Measurements from ENCODE around the gene SLC9A2. TPM values are rescaled to one million over a fixed set of nuclear protein-coding genes. Genes with fewer than 3 reads are reported as not detected.
A peak's percentile ranks its signal among the peaks of the same experiment; 100 is the strongest.

SLC9A2 gene
- total RNA-seq, 1 donor from 2014 or later: not detected

DNA sequence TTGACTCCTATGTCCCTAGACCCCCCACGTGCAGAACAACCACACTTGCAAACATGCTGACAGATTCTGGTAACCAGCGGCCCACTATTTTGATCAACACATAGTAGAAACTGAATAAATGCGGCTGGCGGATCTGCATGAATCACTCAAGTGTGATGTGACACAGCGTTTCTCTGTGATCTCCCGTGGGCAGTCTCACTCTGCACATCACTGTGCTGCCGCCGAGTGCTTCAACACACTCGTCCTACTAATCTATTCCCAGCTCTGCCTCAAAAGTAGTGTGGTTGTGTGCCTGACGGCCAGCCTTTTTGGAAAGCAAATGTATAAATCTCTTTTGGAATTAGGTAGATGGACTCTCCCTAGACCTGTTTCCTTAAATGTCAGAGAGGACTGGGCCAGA, 105.2 kb downstream of the SLC9A2 start:
- DNase-seq (ENCODE audit: low read depth in 2 of 2): no peak

DNA sequence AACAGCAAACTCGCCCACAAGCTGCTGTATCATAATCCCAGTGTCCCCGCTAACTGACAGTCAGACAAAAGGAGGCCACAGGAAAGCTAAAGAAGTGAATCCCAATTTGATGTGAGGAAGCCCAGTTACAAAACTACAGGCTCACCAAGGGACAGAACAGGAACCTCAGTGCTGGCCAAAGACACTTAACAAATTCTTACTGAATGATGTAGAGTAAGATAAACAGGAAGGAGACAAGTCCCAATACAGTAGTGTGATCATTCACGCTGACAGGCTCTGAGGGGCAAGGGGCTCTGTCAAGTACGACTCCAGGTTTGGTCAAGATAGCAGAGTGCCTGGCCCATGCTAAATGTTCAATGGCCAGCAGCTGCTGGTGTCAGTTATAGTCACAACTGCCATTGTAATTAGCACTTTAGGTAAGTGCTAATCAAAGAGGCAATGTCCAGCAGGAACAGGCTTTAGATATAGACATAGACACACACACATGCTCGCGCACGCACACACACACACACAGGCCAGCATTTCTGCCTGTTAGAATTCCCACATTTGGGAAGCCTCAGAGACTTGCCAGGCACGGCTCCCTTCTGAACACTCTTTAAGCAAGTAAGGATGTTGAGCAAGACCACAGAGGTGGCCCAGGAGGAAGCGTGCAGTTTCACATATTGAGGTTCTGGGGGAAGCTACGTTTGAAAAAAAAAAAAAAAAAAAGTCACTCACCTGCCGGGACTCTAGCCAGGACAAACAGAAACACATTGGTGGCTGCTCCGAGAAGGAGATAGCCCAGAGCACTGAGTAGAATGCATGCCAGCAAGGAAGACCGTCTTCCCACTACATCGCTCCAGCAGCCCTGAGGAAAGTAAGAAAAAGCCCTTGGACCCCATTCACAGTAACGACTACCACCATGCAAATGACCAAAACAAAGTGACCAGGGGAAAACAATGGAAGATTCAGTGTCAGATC, 107.1 kb downstream of the SLC9A2 start:
- no peak for DNase-seq (ENCODE audit: low read depth in 2 of 2)

DNA sequence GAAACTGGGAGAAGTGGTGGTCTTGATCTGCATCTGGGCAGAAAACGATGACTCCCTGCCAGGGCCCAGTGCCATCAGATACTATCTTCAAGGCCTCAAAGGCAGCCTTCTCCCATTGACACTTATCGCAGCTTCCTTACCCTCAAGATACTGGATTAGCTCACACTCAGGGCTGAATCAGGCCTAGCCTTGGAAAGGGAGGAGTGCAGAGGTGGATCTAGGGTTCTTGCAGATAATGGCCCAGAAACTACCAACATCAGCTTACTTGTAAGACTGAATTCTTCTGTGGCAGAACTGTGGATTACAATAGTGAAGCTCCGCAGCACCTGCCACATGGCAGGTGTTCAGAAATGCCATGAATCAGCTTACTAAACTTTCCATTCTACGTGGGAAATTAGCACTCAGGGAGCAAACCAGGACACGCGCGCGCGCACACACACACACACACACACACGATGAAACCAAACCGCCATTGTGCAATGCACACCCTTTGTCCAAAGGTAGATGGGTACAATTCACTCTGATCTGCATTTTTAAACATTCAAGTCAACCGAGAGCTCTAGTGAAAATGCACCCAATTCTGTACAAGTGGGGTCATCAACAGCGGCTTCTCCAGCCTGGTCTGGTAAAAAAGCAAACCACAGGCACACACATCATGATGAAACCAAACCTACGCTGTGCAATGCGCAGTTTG, 116.2 kb downstream of the SLC9A2 start:
- no peak for DNase-seq (ENCODE audit: low read depth in 2 of 2)

DNA sequence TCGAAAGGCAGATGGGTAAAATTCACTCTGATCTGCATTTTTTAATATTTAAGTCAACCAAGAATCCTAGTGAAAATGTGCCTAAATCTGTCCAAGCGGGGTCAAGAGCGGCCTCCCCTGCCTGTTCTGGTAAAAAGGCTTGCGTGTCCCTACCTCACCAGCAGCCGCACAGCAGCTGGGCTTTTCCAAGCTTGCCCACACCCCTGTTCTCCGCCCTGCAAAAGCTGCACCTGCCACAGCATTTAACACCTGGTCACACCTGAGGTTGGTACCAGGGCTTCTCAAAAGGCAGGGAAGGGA, 116.7 kb downstream of the SLC9A2 start:
- no peak for DNase-seq (ENCODE audit: low read depth in 2 of 2)

- DNase-seq (ENCODE audit: low read depth in 2 of 2): peak; percentile 28 to 65
These were observed 117.4 kb downstream of the SLC9A2 start for GRCh38 chr2:102736410-102737409.

DNA sequence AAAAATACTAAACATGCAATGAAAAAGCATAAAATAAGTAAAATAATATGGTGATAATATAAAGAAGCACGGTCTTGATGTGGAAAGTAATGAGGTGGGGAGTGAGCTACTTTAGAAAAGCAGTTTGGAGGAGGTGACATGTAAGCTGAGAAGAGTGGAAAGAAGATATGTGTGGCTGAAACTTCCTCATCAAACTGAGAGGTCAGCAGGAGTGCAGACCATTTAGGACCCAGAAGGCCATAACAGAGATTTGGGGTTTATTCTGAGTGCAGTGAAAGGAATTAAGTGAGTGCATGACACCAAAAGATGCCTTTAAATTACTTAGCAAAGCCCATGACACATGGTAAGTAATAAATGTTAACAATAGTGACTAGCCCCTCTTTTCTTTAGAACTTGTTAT, 118.1 kb downstream of the SLC9A2 start:
- no peak for DNase-seq (ENCODE audit: low read depth in 2 of 2)

DNA sequence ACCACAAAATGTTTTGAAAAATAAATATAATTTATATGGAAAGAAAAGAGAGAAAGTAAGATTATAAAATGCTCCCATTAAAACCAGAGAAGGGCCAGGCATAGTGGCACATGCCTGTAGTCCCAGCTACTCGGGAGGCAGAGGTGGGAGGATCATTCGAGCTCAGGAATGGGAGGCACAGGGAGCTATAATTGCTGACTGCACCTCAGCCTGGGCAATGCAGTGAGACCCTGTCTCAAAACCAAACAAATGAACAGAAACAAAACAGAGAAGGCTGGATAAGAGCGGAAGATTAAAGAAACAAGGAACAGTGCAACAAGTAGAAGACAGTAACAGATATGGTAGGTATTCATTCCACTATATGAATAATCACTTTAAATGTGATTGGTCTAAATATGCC, 123.9 kb downstream of the SLC9A2 start:
- DNase-seq (ENCODE audit: low read depth in 2 of 2): no peak

- no peak for DNase-seq (ENCODE audit: low read depth in 2 of 2)
These were observed 128.8 kb downstream of the SLC9A2 start for GRCh38 chr2:102748107-102748506.

DNA sequence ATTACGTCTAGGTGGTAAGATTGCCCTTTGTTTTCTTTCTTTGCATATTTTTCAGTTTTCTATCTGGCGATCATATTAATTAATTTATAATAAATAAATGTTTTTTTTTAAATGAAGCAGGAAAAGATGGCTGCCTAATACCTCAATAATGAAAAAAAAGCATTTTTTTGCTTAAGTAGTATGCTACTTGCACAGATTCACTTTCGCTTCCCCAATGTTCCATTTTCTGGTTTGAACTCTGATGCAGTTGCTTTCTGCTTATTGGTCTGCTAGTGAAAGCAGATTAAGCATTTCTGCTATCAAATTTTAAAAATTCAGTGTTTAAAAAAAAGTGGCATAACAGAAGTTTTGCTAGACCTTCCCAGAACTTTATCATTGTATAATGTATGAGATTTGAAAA, 130.6 kb downstream of the SLC9A2 start:
- no peak for DNase-seq (ENCODE audit: low read depth in 2 of 2)

- DNase-seq (ENCODE audit: low read depth in 2 of 2): peak; percentile 28 to 58
These were observed 134.3 kb downstream of the SLC9A2 start for GRCh38 chr2:102753563-102754159.

DNA sequence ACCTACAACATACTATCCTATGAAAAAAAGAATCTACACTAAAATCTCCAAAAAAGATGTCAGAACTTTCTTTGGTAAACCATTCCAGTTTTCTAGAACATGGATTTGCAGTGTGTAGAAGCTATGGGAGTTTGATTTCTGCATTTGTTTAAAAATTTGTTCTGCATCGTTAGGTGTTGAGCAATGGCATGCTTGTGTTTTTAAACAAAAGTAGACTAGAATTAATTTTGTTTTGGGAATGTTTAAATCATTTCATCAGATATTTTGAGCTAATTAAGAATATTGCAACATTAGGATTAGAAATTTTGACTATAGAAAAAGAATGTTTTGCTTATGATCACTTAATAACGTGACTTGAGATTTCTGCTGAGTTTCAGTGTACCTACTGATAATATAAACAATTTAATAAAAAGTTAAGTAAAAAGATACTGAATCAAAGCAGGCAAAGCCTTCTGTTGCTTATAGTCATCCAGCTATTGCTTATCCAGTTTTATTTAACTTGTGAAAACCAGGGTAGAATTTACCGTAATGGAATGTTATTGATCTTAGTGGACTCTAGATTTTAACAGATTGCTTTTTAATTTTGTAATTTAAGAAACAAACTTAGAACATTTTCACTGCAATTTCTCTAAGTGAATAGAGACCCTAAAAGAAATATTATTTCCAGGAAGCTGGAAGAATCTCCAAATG, 135.2 kb downstream of the SLC9A2 start:
- no peak for DNase-seq (ENCODE audit: low read depth in 2 of 2)

GRCh38 chr2:102755284-102755683, 135.9 kb downstream of the SLC9A2 start:
- DNase-seq (ENCODE audit: low read depth in 2 of 2): no peak

- DNase-seq (ENCODE audit: low read depth in 2 of 2): no peak
These were observed 139.1 kb downstream of the SLC9A2 start for GRCh38 chr2:102758439-102758838.

Other genes with a start within 250 kb of the SLC9A2 start
- gene IL18RAP, start 196.4 kb upstream of the SLC9A2 start, total RNA-seq: not detected in 2 replicates
- not detected in 2 replicates for gene SLC9A4, start 146.3 kb upstream of the SLC9A2 start, total RNA-seq
- gene TMEM182, start 142.5 kb downstream of the SLC9A2 start, total RNA-seq: 0.39 and 1.0 TPM in 2 replicates

Measured in dermis microvascular lymphatic vessel endothelial cell (primary cell).